HG03521 (cell line): ENCODE results near the gene ILK.

ENCODE experiments used
- ATAC-seq: cut with Tn5 transposase; IDR thresholded peaks from one replicate; pipeline ENCODE4 v1.9.1; 2021; ENCODE audit warnings: mild to moderate bottlenecking, moderate library complexity; ENCODE audit not compliant: unreplicated experiment

ILK gene

GRCh38 chr11:6572215-6572614, 31.4 kb upstream of the ILK start:
- ATAC-seq, result no peak

- no peak for ATAC-seq
These were observed 28.5 kb upstream of the ILK start for GRCh38 chr11:6574816-6575715.

GRCh38 chr11:6576471-6577373, 26.9 kb upstream of the ILK start:
- ATAC-seq, result no peak

- no peak for ATAC-seq
These were observed 25.4 kb upstream of the ILK start for GRCh38 chr11:6578134-6578533.

- ATAC-seq, result no peak
These were observed 23.9 kb upstream of the ILK start for GRCh38 chr11:6579681-6580080.

- ATAC-seq, result no peak
These were observed 20.0 kb upstream of the ILK start for GRCh38 chr11:6583584-6583983.

- no peak for ATAC-seq
These were observed 19.0 kb upstream of the ILK start for GRCh38 chr11:6584528-6584927.

GRCh38 chr11:6586434-6587359, 16.9 kb upstream of the ILK start:
- ATAC-seq, result no peak

GRCh38 chr11:6587360-6587953, 16.1 kb upstream of the ILK start:
- no peak for ATAC-seq

- ATAC-seq, result no peak
These were observed 15.6 kb upstream of the ILK start for GRCh38 chr11:6588018-6588417.

GRCh38 chr11:6594142-6594768, 9.3 kb upstream of the ILK start:
- no peak for ATAC-seq

GRCh38 chr11:6596239-6596877, 7.2 kb upstream of the ILK start:
- ATAC-seq, result no peak

GRCh38 chr11:6598555-6598954, 5.0 kb upstream of the ILK start:
- ATAC-seq, result no peak

GRCh38 chr11:6599449-6599848, 4.1 kb upstream of the ILK start:
- ATAC-seq, result no peak

GRCh38 chr11:6599881-6600390, 3.6 kb upstream of the ILK start:
- no peak for ATAC-seq

GRCh38 chr11:6601041-6601461, 2.5 kb upstream of the ILK start:
- no peak for ATAC-seq

GRCh38 chr11:6602096-6602940, 1.3 kb upstream of the ILK start:
- no peak for ATAC-seq

GRCh38 chr11:6604081-6604626, 580 bp downstream of the ILK start:
- peak; percentile 39 for ATAC-seq
